Measurements from ENCODE around the gene S100A16. TPM values are rescaled to one million over a fixed set of nuclear protein-coding genes. Genes with fewer than 3 reads are reported as not detected.

The S100A16 gene
- total and polyA plus RNA-seq, 9 of the 15 experiments (the other 6 are each of a cell fraction or from before 2014, with no cell fraction given): 1.6 to 6.9 (median 4.3) TPM

GRCh38 chr1:153568367-153569099 is 44.4 kb downstream of the S100A16 start (continued):
- TF ChIP-seq, protein P1, sequence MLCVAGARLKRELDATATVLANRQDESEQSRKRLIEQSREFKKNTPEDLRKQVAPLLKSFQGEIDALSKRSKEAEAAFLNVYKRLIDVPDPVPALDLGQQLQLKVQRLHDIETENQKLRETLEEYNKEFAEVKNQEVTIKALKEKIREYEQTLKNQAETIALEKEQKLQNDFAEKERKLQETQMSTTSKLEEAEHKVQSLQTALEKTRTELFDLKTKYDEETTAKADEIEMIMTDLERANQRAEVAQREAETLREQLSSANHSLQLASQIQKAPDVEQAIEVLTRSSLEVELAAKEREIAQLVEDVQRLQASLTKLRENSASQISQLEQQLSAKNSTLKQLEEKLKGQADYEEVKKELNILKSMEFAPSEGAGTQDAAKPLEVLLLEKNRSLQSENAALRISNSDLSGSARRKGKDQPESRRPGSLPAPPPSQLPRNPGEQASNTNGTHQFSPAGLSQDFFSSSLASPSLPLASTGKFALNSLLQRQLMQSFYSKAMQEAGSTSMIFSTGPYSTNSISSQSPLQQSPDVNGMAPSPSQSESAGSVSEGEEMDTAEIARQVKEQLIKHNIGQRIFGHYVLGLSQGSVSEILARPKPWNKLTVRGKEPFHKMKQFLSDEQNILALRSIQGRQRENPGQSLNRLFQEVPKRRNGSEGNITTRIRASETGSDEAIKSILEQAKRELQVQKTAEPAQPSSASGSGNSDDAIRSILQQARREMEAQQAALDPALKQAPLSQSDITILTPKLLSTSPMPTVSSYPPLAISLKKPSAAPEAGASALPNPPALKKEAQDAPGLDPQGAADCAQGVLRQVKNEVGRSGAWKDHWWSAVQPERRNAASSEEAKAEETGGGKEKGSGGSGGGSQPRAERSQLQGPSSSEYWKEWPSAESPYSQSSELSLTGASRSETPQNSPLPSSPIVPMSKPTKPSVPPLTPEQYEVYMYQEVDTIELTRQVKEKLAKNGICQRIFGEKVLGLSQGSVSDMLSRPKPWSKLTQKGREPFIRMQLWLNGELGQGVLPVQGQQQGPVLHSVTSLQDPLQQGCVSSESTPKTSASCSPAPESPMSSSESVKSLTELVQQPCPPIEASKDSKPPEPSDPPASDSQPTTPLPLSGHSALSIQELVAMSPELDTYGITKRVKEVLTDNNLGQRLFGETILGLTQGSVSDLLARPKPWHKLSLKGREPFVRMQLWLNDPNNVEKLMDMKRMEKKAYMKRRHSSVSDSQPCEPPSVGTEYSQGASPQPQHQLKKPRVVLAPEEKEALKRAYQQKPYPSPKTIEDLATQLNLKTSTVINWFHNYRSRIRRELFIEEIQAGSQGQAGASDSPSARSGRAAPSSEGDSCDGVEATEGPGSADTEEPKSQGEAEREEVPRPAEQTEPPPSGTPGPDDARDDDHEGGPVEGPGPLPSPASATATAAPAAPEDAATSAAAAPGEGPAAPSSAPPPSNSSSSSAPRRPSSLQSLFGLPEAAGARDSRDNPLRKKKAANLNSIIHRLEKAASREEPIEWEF (CRISPR knock-in tag; IDR thresholded peaks at IDR 0.05): no peak
- TF ChIP-seq MIER1 (IDR thresholded peaks at IDR 0.05; ENCODE audit: low read depth) (0 out of 2 replicates have a peak, but pooled peaks have one; percentile 20), JUND (IDR thresholded peaks at IDR 0.05; ENCODE audit: borderline replicate concordance, low read depth, low read length) (peak; percentile 75), JUND (tag; IDR thresholded peaks at IDR 0.05; ENCODE audit: borderline replicate concordance, low read depth, low read length) (peak; percentile 37; the same call in 1 of the 3 replicates), XRCC5 (IDR thresholded peaks at IDR 0.05; ENCODE audit: low read depth, low read length) (0 out of 2 replicates have a peak, but pooled peaks have one; percentile 77), ZNF324 (CRISPR knock-in tag; IDR thresholded peaks at IDR 0.05) (no peak), ZNF134 (CRISPR knock-in tag; conservative IDR thresholded peaks at IDR 0.05) (no peak), HCFC1 (IDR thresholded peaks at IDR 0.05; ENCODE audit: low read depth, low read length) (peak; percentile 33; the same call in 1 of the 2 replicates), ZNF551 (CRISPR knock-in tag; IDR thresholded peaks at IDR 0.05) (no peak), HBP1 (CRISPR knock-in tag; IDR thresholded peaks at IDR 0.05) (peak; percentile 57; the same call in 1 of the 2 replicates), NRF1 (conservative IDR thresholded peaks at IDR 0.05 in 1 of 2, IDR thresholded peaks at IDR 0.05 in 1 of 2) (peak in 1 of 2 experiments; percentile 34; a peak in 1 of 4 replicates), BHLHE40 (IDR thresholded peaks at IDR 0.05; ENCODE audit: low read length) (peak; percentile 27; the same call in 1 of the 2 replicates), ZNF589 (CRISPR knock-in tag; IDR thresholded peaks at IDR 0.05; ENCODE audit: low read depth) (no peak), SMARCE1 (IDR thresholded peaks at IDR 0.05) (0 out of 2 replicates have a peak, but pooled peaks have one; percentile 18), ZNF785 (CRISPR knock-in tag; IDR thresholded peaks at IDR 0.05) (no peak), SMAD4 (CRISPR knock-in tag; conservative IDR thresholded peaks at IDR 0.05) (peak; percentile 74), ZNF263 (CRISPR knock-in tag; IDR thresholded peaks at IDR 0.05; ENCODE audit: borderline replicate concordance) (0 out of 2 replicates have a peak, but pooled peaks have one; percentile 30), PPARD (CRISPR knock-in tag; IDR thresholded peaks at IDR 0.05) (no peak), NCOR1 (IDR thresholded peaks at IDR 0.05) (no peak), ESRRA (IDR thresholded peaks at IDR 0.05; ENCODE audit: borderline replicate concordance, low read depth) (0 out of 2 replicates have a peak, but pooled peaks have one; percentile 37)
- TF ChIP-seq, protein P2, sequence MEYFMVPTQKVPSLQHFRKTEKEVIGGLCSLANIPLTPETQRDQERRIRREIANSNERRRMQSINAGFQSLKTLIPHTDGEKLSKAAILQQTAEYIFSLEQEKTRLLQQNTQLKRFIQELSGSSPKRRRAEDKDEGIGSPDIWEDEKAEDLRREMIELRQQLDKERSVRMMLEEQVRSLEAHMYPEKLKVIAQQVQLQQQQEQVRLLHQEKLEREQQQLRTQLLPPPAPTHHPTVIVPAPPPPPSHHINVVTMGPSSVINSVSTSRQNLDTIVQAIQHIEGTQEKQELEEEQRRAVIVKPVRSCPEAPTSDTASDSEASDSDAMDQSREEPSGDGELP (CRISPR knock-in tag; IDR thresholded peaks at IDR 0.05; ENCODE audit: borderline replicate concordance): peak; percentile 97

Measured in K562 (cell line).